H9 (cell line): ENCODE measurements around the gene COL18A1. TPM values are rescaled to one million over a fixed set of nuclear protein-coding genes. Genes with fewer than 3 reads are reported as not detected.
A peak's percentile ranks its signal among the peaks of the same experiment; 100 is the strongest.

Experiments used
- DNase-seq: peaks from one replicate; pipeline ENCODE4 v3.0.0-alpha.2; 2017
- H2AFZ ChIP-seq: one replicate; pipeline ENCODE4 v1.6.1; 2013; ENCODE audit warnings: mild to moderate bottlenecking, low read length, control low read depth, moderate library complexity
- H2AK5ac ChIP-seq: 2 replicates; pipeline ENCODE4 v1.6.1; 2013; ENCODE audit warnings: low read length, control low read depth, mixed read lengths; ENCODE audit not compliant: insufficient read length
- H2BK120ac ChIP-seq: one replicate; pipeline ENCODE4 v1.6.1; 2013; ENCODE audit warnings: low read depth, mild to moderate bottlenecking, low read length, control low read depth, inconsistent platforms; ENCODE audit not compliant: poor library complexity, severe bottlenecking
- H2BK12ac ChIP-seq: 2 replicates; pipeline ENCODE4 v1.6.1; 2013; ENCODE audit warnings: low read length, control low read depth, mixed read lengths, low read depth; ENCODE audit not compliant: insufficient read length
- H2BK15ac ChIP-seq: 2 replicates; pipeline ENCODE4 v1.6.1; 2013; ENCODE audit warnings: low read depth, low read length, control low read depth
- H2BK20ac ChIP-seq: one replicate; pipeline ENCODE4 v1.6.1; 2013; ENCODE audit warnings: low read depth, mild to moderate bottlenecking, low read length, control low read depth, inconsistent platforms; ENCODE audit not compliant: poor library complexity, severe bottlenecking
- H2BK5ac ChIP-seq: 2 replicates; pipeline ENCODE4 v1.6.1; 2013; ENCODE audit warnings: low read length, control low read depth, mixed read lengths; ENCODE audit not compliant: insufficient read length
- H3K14ac ChIP-seq: 2 replicates; pipeline ENCODE4 v1.6.1; 2013; ENCODE audit warnings: low read length, control low read depth; ENCODE audit not compliant: insufficient read depth
- H3K18ac ChIP-seq: 2 replicates; pipeline ENCODE4 v1.6.1; 2013; ENCODE audit warnings: low read depth, mild to moderate bottlenecking, mixed read lengths, low read length, control low read depth; ENCODE audit not compliant: insufficient read length
- H3K23ac ChIP-seq: 2 replicates; pipeline ENCODE4 v1.6.1; 2013; ENCODE audit warnings: low read length, control low read depth, mixed read lengths, low read depth; ENCODE audit not compliant: insufficient read length
- H3K23me2 ChIP-seq: 2 replicates; pipeline ENCODE4 v1.6.1; 2013; ENCODE audit warnings: low read depth, mild to moderate bottlenecking, mixed read lengths, low read length, control low read depth; ENCODE audit not compliant: insufficient read length, poor library complexity, severe bottlenecking
- H3K27ac ChIP-seq: 2 replicates; pipeline ENCODE4 v1.5.1; 2013; ENCODE audit warnings: low read length, control low read depth, mixed read lengths, low read depth; ENCODE audit not compliant: insufficient read length
- H3K27me3 ChIP-seq: 2 replicates; pipeline ENCODE4 v1.6.1; 2013; ENCODE audit warnings: low read length, control low read depth, inconsistent platforms; ENCODE audit not compliant: insufficient read depth
- H3K4ac ChIP-seq: 2 replicates; pipeline ENCODE4 v1.6.1; 2013; ENCODE audit warnings: low read depth, mild to moderate bottlenecking, control low read depth, inconsistent platforms, low read length, moderate library complexity
- H3K4me1 ChIP-seq: 2 replicates; pipeline ENCODE4 v1.6.1; 2013; ENCODE audit warnings: low read length, control low read depth, inconsistent platforms; ENCODE audit not compliant: insufficient read depth
- H3K4me2 ChIP-seq: 2 replicates; pipeline ENCODE4 v1.6.1; 2013; ENCODE audit warnings: low read length, control low read depth, mixed read lengths; ENCODE audit not compliant: insufficient read length, insufficient read depth
- H3K56ac ChIP-seq: 2 replicates; pipeline ENCODE4 v1.6.1; 2013; ENCODE audit warnings: low read depth, mild to moderate bottlenecking, mixed read lengths, low read length, control low read depth; ENCODE audit not compliant: insufficient read length
- H3K79me1 ChIP-seq: 2 replicates; pipeline ENCODE4 v1.6.1; 2013; ENCODE audit warnings: low read depth, mild to moderate bottlenecking, moderate library complexity, low read length, control low read depth, inconsistent platforms; ENCODE audit not compliant: insufficient read depth, poor library complexity, severe bottlenecking
- H3K79me2 ChIP-seq: 2 replicates; pipeline ENCODE4 v1.6.1; 2013; ENCODE audit warnings: low read length, control low read depth, inconsistent platforms; ENCODE audit not compliant: insufficient read depth
- H3K9ac ChIP-seq: 2 replicates; pipeline ENCODE4 v1.6.1; 2013; ENCODE audit warnings: low read length, control low read depth, mixed read lengths; ENCODE audit not compliant: insufficient read length; ENCODE audit errors: extremely low read depth
- H3K9me3 ChIP-seq: one replicate; pipeline ENCODE4 v1.6.1; 2013; ENCODE audit warnings: low read depth, low read length, inconsistent platforms; ENCODE audit not compliant: control insufficient read depth
- H3T11ph ChIP-seq: one replicate; pipeline ENCODE4 v1.6.1; 2013; ENCODE audit warnings: mild to moderate bottlenecking, low read length, control low read depth, inconsistent platforms
- H4K20me1 ChIP-seq: one replicate; pipeline ENCODE4 v1.6.1; 2013; ENCODE audit not compliant: control insufficient read depth, insufficient read length, insufficient read depth
- H4K5ac ChIP-seq: 2 replicates; pipeline ENCODE4 v1.6.1; 2013; ENCODE audit warnings: low read depth, mild to moderate bottlenecking, mixed read lengths, low read length, control low read depth; ENCODE audit not compliant: insufficient read length
- H4K8ac ChIP-seq: replicated peaks from 2 replicates; pipeline ENCODE4 v1.6.1; 2013; ENCODE audit warnings: low read length, control low read depth, mixed read lengths, low read depth; ENCODE audit not compliant: insufficient read length
- H4K91ac ChIP-seq: 2 replicates; pipeline ENCODE4 v1.6.1; 2013; ENCODE audit warnings: low read depth, mild to moderate bottlenecking, moderate library complexity, mixed read lengths, low read length, control low read depth; ENCODE audit not compliant: insufficient read length
- H3K27ac Mint-ChIP-seq, 3 experiments: 2 replicates in 2 of 3; 3 replicates in 1 of 3; pipeline ENCODE4 v1.8.0; 2020 to 2021; ENCODE audit warnings: mixed read lengths in 3 of 3, mild to moderate bottlenecking in 1 of 3, moderate library complexity in 1 of 3
- H3K27me3 Mint-ChIP-seq: 2 replicates; pipeline ENCODE4 v1.8.0; 2021; ENCODE audit warnings: low read depth, mild to moderate bottlenecking, moderate library complexity, mixed read lengths
- H3K36me3 Mint-ChIP-seq, 3 experiments: 2 replicates in 2 of 3; 3 replicates in 1 of 3; pipeline ENCODE4 v1.8.0; 2020 to 2021; ENCODE audit warnings: low read depth in 3 of 3, mixed read lengths in 3 of 3; ENCODE audit not compliant: insufficient read depth in 1 of 3
- H3K4me1 Mint-ChIP-seq, 2 experiments: 2 replicates each; pipeline ENCODE4 v1.8.0; 2020; ENCODE audit warnings: mixed read lengths in 2 of 2
- H3K4me3 Mint-ChIP-seq, 2 experiments: 2 replicates in 1 of 2; 3 replicates in 1 of 2; pipeline ENCODE4 v1.8.0; 2020 to 2021; ENCODE audit warnings: mild to moderate bottlenecking in 2 of 2, mixed read lengths in 2 of 2, moderate library complexity in 1 of 2
- H3K9me3 Mint-ChIP-seq, 2 experiments: 2 replicates in 1 of 2; 3 replicates in 1 of 2; pipeline ENCODE4 v1.8.0; 2020; ENCODE audit warnings: mild to moderate bottlenecking in 2 of 2, mixed read lengths in 2 of 2, moderate library complexity in 1 of 2
- WGBS: extraction: QIAGEN DNeasy Blood & Tissue Kit; methylation state at CpG from one replicate; pipeline ENCODE4 v1.1.7; 2013; ENCODE audit warnings: missing lambda C conversion rate, low lambda C conversion rate, mixed read lengths; ENCODE audit not compliant: insufficient read length; ENCODE audit errors: extremely low coverage; 5-methylcytosine and 5-hydroxymethylcytosine counted together
- total RNA-seq: library from RNA; stranded (reverse); gene quantifications from 2 replicates; pipeline ENCODE4 v1.2.1, GENCODE V29; 2021
- TF ChIP-seq, protein P1 (sequence below): fragments of 200-600 bp; sonication (generic); conservative IDR thresholded peaks from 3 replicates; pipeline ENCODE4 v1.8.0; 2021; ENCODE audit warnings: antibody characterized with exemption, mild to moderate bottlenecking

The COL18A1 gene
- total RNA-seq, 1 experiment from 2014 or later: 232 TPM

DNA sequence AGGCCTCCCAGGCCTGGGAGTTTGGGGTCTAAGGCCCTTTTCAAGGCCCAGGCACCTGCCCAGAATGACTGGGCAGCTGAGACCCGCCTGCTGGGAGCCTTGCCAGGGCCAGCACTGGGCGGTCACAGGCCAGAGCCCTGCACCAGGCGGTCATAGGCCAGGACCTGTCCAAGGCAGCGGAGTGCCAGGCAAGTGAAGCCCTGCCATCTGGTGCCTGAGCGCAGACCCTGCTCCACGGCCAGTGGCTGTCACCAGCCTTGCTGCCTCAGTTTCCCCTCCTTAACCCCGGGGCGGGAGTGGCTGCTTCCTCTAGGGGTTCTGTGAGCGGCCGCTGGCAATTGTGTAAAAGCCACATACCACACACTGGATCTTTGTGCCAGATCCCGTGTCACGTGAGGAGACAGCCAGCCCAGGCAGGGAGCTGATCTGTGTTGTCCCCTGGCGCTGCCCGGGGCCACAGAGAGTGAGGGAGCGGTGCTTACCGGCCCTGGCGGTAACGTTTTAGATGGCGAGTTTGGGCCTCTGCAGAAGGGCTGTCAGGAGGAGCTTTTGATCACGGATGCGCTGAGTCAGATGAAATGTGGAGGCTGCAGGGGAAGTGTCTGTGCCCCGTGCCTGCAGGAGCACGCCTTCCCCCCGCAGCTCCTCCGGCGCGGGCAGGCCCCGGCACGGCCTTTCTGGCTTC, 4.6 kb downstream of the COL18A1 start:
- Histone ChIP-seq H3K23me2 (peaks cover 10% of the 10 kb centered on the region), H3K4me2 (no peak overlapping the region), H2BK5ac (no peak overlapping the region), H2AFZ (no peak overlapping the region), H3T11ph (no peak overlapping the region), H4K5ac (no peak overlapping the region), H3K79me1 (peaks cover 4% of the 10 kb centered on the region), H2BK20ac (no peak overlapping the region), H3K4ac (no peak overlapping the region), H3K27me3 (no peaks in the 10 kb centered on the region), H2BK15ac (no peak overlapping the region), H3K27ac (no peak overlapping the region), H2AK5ac (no peak overlapping the region), H2BK12ac (no peak overlapping the region), H3K4me1 (peaks cover 11% of the 10 kb centered on the region; the same call in 1 of the 2 replicates), H3K9me3 (no peaks in the 10 kb centered on the region), H4K20me1 (peaks cover 2% of the 10 kb centered on the region), H3K23ac (no peak overlapping the region), H3K14ac (no peak overlapping the region; the same call in 1 of the 2 replicates), H3K18ac (no peak overlapping the region), H4K8ac (no peak overlapping the region), H3K79me2 (peaks cover 66% of the 10 kb centered on the region; the same call in 1 of the 2 replicates), H3K56ac (no peak overlapping the region), H3K9ac (no peak overlapping the region), H2BK120ac (no peak overlapping the region), H4K91ac (no peak overlapping the region)
- TF ChIP-seq, protein P1, sequence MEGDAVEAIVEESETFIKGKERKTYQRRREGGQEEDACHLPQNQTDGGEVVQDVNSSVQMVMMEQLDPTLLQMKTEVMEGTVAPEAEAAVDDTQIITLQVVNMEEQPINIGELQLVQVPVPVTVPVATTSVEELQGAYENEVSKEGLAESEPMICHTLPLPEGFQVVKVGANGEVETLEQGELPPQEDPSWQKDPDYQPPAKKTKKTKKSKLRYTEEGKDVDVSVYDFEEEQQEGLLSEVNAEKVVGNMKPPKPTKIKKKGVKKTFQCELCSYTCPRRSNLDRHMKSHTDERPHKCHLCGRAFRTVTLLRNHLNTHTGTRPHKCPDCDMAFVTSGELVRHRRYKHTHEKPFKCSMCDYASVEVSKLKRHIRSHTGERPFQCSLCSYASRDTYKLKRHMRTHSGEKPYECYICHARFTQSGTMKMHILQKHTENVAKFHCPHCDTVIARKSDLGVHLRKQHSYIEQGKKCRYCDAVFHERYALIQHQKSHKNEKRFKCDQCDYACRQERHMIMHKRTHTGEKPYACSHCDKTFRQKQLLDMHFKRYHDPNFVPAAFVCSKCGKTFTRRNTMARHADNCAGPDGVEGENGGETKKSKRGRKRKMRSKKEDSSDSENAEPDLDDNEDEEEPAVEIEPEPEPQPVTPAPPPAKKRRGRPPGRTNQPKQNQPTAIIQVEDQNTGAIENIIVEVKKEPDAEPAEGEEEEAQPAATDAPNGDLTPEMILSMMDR: no peak
- no peak for DNase-seq
- H3K9me3 Mint-ChIP-seq: no peaks in the 10 kb centered on the region; a peak in 1 of 5 replicates
- H3K36me3 Mint-ChIP-seq: peaks cover 0 to 27% (median 1%) of the 10 kb centered on the region in 3 experiments; a peak in 6 of 7 replicates
- H3K4me3 Mint-ChIP-seq: peak overlapping the region in 1 of 2 experiments; percentile 48; a peak in 2 of 5 replicates
- WGBS: no CpG with 5 or more reads among the region's 29 CpGs
- H3K27ac Mint-ChIP-seq: peak overlapping the region in 2 of 3 experiments; percentile 64 to 93; a peak in 4 of 7 replicates
- H3K27me3 Mint-ChIP-seq: no peaks in the 10 kb centered on the region
- peaks cover 61 to 74% of the 10 kb centered on the region in 2 experiments for H3K4me1 Mint-ChIP-seq
